ENCODE data around the gene DMKN.
"Not testable (repeated sequence)": the region's sequence is repeated elsewhere in the genome, so short reads cannot be mapped to it uniquely, and the experiment has no call there.

Gene DMKN

DNA sequence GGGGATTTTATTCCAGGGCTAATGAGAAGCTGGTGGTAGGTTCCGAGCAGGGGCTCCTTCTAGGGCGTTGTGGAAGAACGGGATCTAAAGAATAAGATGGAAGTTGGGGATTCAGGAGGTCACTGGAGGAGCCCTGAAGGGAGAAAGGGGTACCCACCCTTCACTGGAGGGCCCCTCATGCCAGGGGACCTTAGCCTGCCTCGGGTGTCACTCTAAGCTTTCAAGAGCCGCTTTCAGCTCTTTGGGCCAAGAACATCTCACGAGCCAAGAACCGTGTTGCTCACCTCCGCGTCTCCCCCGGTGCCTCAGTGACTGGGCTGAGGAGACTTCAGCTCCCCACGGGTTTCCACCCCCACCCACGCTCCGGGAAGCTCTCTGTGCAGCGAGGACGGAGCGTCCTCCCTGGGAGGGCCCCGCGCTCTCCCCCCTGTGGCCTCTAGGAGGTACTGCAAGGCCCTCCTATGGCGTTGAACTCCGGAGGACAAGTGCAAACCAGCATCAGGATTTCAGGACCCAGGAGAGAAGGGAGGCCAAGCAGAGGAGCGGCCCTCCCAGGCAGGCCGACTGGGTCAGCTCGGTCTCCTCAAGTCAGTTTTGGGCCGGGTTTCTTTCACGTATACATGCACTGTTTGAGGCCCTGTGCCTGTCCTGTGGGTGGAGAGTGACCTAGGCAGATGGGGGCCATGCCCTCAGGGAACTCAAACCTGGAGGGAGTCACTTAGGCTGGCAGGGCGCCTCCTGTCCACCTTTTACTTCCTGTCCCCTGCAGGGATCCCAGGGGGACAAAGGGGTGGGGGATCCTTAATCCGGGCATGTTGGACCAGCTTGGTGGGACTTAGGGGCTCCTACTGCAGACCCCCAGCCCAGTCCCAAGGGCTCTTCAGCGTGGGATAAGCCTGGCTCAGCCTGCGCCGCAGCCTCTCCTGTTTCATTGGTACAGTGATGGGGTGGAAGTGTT is 18.1 kb downstream of the DMKN start:
- peak; percentile 31 to 58 (median 38) for DNase-seq

- no peak for DNase-seq
These were observed 19.5 kb downstream of the DMKN start for GRCh38 chr19:35493971-35494370.

- DNase-seq, result no peak
These were observed 21.6 kb downstream of the DMKN start for GRCh38 chr19:35491836-35492360.

- no peak for DNase-seq
These were observed 23.1 kb downstream of the DMKN start, which contains the start of gene KRTDAP for GRCh38 chr19:35490364-35490763. TSS of gene KRTDAP (minus strand) at chr19:35490464. CDS start at chr19:35490442, 22 bp downstream.

- no peak for DNase-seq
These were observed 24.8 kb downstream of the DMKN start for GRCh38 chr19:35488677-35489076.

- DNase-seq, result no peak
These were observed 25.7 kb downstream of the DMKN start for GRCh38 chr19:35487656-35488182.

DNA sequence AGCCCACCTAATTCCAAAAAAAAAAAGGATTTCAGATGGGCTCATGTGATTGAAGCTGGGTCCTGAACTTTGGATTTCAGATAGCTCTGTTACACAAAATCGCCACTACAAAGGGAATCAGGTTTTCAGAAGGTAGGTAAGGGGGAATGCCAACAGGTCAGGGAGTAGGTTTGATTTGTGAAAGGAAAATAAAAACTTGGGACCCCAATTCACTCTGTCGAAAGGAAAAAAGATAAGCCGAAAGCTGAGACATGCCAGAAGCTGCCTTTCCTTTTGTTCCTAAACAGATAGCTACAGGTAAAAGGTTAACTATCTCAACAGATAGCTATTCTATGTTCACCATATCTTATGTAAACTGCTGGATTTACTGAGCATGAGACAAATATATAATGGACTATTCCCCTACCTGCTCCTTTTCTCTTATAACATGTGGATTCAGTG is 27.2 kb downstream of the DMKN start:
- DNase-seq, result no peak

- DNase-seq, result no peak
These were observed 29.0 kb downstream of the DMKN start for GRCh38 chr19:35484252-35485036.

DNA sequence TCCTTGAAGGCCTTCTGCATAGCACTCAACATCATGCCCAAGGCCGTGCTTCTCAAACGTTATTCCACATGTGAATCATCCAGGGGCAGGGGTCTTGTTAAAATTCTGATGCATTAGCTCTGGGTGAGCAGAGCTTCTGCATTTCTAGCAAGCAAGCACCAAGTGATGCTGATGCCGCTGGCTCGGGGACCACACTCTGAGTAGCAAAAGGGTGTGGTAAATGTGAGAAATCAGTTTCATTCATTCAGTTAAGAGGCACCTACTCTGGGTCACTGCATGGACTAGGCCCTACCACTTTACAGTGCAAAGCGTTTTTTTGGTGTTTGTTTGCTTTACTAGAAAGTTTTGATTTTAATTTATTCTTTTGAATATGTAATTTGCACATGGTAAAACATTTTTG is 30.4 kb downstream of the DMKN start:
- DNase-seq, result no peak

DNA sequence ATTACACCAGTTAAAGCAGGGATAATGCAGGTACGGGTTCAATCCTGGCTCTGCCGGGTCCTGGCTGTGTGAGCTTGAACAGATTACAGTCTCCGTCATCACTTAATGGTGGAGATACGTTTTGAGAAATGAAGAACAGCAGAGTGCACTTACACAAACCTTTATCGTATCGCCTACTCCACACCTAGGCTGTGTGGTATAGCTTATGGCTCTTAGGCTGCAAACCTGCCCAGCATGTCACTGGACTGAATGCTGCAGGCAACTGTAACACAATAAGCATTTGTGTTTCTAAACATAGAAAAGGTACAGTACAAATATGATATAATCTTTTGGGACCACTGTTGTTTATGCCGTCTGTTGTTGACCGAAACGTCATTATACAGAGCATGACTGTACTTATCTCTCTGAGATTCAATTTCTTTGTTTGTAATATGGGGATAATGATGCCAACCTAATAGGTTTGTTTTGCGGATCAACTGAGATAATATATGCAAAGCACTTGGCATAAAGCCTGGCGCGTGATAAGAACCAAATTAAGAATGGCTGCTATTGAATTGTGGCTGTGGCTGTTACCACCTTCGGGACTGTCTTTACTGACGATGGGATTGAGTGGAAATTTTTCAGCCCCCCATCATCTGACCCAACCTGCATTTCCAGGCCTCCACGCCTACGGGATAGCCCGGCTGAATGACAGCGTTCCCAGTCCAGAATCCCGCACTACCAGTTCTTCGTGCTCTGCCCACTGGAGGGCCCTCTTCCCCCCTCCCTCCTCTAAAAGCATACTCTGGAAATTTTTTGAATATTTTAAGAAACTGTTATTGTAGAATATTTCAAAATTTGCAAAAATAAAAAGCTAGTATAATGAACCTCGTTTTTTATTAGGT is 34.4 kb downstream of the DMKN start:
- DNase-seq, result no peak

- DNase-seq, result no peak
These were observed 37.3 kb downstream of the DMKN start for GRCh38 chr19:35476149-35476548.

DNA sequence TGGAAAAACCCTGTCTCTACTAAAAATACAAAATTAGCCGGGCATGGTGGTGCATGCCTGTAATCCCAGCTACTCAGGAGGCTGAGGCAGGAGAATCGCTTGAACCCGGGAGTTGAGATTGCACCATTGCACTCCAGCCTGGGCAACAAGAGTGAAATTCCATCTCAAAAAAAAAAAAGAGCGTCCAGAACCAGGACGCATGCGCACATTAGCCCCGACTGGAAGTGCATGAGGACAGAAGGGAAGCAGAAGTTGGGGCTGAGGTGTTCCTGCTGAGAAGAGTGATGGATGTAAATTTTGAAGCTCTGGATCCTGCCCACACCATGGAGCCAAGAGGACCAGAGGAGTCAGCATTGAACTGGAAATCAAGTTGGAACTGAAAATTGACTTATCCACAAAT is 38.9 kb downstream of the DMKN start:
- DNase-seq, result not testable (repeated sequence)

- DNase-seq, result no peak
These were observed 39.3 kb downstream of the DMKN start for GRCh38 chr19:35474104-35474503.

GRCh38 chr19:35471946-35472345 is 41.5 kb downstream of the DMKN start:
- no peak for DNase-seq

DNA sequence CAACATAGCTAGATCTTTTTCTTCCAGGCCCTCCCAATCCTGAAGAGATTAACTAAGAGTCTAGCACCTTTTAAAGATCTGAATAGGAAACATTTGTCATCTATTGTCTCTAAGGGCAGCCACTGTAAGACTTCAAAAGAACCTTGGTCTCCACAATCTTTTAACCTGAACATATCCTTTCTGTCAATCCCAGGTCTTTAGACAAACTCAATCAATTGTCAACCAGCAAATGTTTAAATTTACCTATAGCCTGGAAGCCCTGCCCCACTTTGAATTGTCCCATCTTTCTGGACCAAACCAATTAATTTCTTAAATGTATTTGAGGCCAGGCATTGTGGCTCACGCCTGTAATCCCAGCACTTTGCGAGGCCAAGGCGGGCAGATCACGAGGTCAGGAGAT is 42.4 kb downstream of the DMKN start:
- DNase-seq, result not testable (repeated sequence)

DNA sequence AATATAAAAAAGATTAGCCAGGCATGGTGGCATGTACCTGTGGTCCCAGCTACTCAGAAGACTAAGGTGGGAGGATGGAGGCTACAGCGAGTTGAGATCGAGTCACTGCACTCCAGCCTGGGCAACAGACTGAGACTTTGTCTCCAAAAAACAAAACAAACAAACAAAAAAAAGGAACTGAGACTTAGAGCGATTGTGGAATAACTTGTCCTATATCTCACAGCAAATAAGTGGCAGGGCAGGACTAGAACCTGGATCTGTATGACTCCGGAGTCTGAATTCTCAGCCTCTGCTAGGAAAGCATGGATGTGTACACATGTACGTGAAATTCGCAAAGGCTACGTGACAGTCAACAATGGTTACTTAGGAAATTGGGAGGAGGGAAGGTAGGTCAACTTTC is 43.3 kb downstream of the DMKN start:
- no peak for DNase-seq

GRCh38 chr19:35468637-35469036 is 44.8 kb downstream of the DMKN start:
- DNase-seq, result peak in 2 of 4 experiments; percentile 12 to 38

- DNase-seq, result no peak
These were observed 47.2 kb downstream of the DMKN start for GRCh38 chr19:35466259-35466658.

DNA sequence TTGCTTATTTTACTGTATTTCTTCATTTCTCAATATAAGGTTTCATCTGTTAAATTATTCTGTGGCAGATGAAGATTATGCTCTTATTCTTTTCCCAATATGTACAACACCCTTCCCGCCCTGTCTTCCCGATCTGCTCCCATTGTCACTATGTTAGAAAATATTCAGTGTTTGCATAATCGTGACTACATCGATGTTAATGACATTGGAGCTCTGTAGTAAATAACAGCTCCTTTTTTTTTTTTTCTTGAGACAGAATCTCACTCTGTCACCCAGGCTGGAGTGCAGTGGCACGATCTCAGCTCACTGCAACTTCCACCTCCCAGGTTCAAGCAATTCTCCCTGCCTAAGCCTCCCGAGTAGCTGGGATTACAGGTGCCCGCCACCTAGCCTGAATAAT is 50.5 kb downstream of the DMKN start:
- not testable (repeated sequence) for DNase-seq

DNA sequence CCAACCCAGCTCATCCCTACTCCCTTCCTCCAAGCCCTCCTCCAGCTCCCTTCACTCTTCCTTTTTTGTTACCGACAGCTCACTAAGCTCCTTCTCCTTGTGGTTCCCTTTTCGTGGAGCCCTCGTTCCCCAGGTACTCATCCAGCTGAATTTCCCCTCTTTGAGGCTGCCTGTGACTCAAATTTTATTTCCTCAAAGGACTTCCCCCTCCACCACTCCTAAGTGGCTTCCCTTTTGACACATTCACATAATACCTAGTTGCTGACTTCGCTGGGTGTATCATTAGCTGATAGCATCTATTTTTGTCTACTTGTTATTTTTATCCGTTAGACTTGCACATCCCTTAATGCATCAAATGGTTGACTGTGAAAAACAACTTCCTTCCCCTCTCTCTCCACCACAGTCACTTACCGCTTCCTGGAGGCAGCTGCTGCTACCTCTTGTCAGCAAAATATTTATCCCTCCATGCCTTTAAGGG is 50.9 kb downstream of the DMKN start:
- DNase-seq, result peak in 1 of 4 experiments; percentile 2

DNA sequence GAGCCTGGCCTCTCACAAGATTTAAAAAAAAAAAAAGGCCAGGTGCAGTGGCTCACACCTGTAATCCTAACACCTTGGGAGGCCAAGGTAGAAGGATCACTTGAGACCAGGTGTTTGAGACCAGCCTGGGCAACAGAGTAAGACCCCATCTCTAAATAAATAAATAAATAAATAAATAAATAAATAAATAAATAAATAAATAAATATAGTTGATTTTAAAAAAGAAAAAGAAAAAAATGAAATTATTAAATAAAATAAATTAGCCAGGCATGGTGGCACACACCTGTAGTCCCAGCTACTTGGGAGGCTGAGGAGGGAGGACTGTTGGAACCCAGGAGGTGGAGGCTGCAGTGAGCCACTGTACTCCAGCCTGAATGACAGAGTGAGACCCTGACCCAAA is 51.7 kb downstream of the DMKN start:
- not testable (repeated sequence) for DNase-seq

- no peak for DNase-seq
These were observed 52.4 kb downstream of the DMKN start for GRCh38 chr19:35461060-35461459.

Measured in activated naive CD4-positive, alpha-beta T cell (primary cell).